Parathyroid adenoma (tissue), 2 donors: Measurements from ENCODE around the gene TOMM6.

Source experiments
- H2AFZ ChIP-seq: fragments of 300-600 bp; sonication (generic); one replicate; pipeline ENCODE4 v1.7.0; 2017; ENCODE audit warnings: antibody characterized with exemption, mild to moderate bottlenecking
- H3K27ac ChIP-seq: fragments of 300-600 bp; sonication (generic); one replicate; pipeline ENCODE4 v1.7.0; 2017
- H3K27me3 ChIP-seq: fragments of 300-600 bp; sonication (generic); one replicate; pipeline ENCODE4 v1.7.0; 2017; ENCODE audit warnings: low read length; ENCODE audit not compliant: control insufficient read depth, insufficient read depth
- H3K36me3 ChIP-seq: fragments of 300-600 bp; sonication (generic); one replicate; pipeline ENCODE4 v1.7.0; 2017; ENCODE audit warnings: low read length; ENCODE audit not compliant: control insufficient read depth, insufficient read depth
- H3K4me1 ChIP-seq: fragments of 300-600 bp; sonication (generic); one replicate; pipeline ENCODE4 v1.7.0; 2017; ENCODE audit warnings: control low read depth
- H3K4me2 ChIP-seq: fragments of 300-600 bp; sonication (generic); one replicate; pipeline ENCODE4 v1.7.0; 2017; ENCODE audit warnings: low read length
- H3K4me3 ChIP-seq: fragments of 300-600 bp; sonication (generic); one replicate; pipeline ENCODE4 v1.7.0; 2017; ENCODE audit warnings: low read depth, low read length
- H3K79me2 ChIP-seq: fragments of 300-600 bp; sonication (generic); one replicate; pipeline ENCODE4 v1.7.0; 2017; ENCODE audit warnings: control low read depth
- H3K9ac ChIP-seq: fragments of 300-600 bp; sonication (generic); one replicate; pipeline ENCODE4 v1.7.0; 2017; ENCODE audit warnings: mild to moderate bottlenecking
- H3K9me3 ChIP-seq: fragments of 300-600 bp; sonication (generic); one replicate; pipeline ENCODE4 v1.7.0; 2017; ENCODE audit warnings: low read length; ENCODE audit not compliant: control insufficient read depth
- TF ChIP-seq, protein P1 (sequence below): fragments of 300-600 bp; sonication (generic); IDR thresholded peaks from one replicate; pipeline ENCODE4 v1.7.0; 2017; ENCODE audit warnings: antibody characterized with exemption, mild to moderate bottlenecking
- donor health status: primary hyperparathyroidism.

TOMM6 gene

DNA sequence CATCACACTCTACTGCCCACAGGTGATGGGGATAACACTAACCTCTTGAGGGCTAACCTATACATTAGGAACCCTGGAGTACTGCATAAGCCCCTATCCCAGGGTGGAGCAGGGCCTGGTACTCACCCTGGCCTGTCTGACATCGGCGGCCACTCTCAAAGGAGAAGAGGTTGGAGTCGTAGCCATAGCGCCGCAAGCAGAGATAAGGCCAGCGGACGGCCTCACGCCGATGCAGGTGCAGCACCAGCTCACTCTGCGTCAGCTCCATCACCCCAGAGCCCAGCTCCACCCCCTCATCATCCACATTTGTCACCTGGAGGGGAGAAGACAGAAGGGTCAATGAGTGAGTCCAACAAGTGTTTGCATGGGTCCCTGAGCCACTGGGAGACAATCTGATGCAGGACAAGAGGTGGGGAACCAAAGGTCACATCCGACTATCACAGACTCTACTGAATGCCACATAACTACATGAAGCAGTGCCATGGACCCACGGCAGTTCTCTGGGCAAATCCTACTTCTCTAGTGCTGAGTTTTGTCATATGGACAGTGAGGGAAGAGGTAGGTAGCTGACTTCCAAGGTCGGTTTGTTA, 12.1 kb upstream of the TOMM6 start:
- TF ChIP-seq, protein P1, sequence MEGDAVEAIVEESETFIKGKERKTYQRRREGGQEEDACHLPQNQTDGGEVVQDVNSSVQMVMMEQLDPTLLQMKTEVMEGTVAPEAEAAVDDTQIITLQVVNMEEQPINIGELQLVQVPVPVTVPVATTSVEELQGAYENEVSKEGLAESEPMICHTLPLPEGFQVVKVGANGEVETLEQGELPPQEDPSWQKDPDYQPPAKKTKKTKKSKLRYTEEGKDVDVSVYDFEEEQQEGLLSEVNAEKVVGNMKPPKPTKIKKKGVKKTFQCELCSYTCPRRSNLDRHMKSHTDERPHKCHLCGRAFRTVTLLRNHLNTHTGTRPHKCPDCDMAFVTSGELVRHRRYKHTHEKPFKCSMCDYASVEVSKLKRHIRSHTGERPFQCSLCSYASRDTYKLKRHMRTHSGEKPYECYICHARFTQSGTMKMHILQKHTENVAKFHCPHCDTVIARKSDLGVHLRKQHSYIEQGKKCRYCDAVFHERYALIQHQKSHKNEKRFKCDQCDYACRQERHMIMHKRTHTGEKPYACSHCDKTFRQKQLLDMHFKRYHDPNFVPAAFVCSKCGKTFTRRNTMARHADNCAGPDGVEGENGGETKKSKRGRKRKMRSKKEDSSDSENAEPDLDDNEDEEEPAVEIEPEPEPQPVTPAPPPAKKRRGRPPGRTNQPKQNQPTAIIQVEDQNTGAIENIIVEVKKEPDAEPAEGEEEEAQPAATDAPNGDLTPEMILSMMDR = no peak
- Histone ChIP-seq H3K4me2 (no peak overlapping the region), H3K9ac (no peak overlapping the region), H3K36me3 (no peaks in the 10 kb centered on the region), H3K4me3 (no peak overlapping the region), H3K9me3 (no peaks in the 10 kb centered on the region), H2AFZ (no peak overlapping the region), H3K4me1 (peaks cover 4% of the 10 kb centered on the region), H3K27ac (no peak overlapping the region), H3K79me2 (no peaks in the 10 kb centered on the region), H3K27me3 (no peaks in the 10 kb centered on the region)

DNA sequence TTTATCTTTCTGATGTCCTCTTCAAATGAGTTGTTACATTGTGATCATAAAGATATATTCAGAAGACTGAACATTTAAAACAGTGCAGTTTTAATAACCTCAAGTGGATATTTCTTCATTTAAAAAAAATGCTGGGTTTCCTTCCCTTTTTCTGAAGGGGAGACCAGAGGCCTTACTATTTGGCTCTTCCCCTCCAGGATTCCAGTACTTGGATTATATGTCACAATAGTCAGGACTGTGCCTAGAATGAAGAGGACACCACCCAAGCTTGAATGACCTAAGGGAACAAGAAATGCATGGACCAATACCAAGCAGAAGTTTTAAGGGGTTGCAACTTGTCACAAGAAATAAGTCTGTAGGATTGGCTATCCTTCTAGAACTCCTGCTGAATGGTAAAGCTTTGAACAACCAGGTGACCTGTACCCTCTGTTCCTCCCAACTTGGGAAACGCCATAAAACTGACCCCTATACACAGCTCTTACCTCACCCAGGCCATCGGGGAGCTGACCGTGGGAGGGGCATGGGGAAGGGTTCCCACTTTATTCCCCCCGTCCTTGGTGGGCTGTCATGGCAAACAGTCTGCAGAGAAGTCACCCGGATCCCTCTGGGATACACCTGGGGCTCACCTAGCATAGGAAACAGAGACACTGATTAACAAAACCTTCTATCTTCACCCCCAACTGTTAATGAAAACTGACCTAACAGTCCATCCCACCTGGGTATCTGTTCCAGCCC, 9.8 kb upstream of the TOMM6 start:
- H3K9ac ChIP-seq = no peak overlapping the region
- peaks cover 12% of the 10 kb centered on the region for H3K4me1 ChIP-seq
- TF ChIP-seq, protein P1 = no peak
- no peak overlapping the region for H3K27ac ChIP-seq
- no peak overlapping the region for H2AFZ ChIP-seq
- H3K36me3 ChIP-seq = no peaks in the 10 kb centered on the region
- H3K4me3 ChIP-seq = no peak overlapping the region
- no peaks in the 10 kb centered on the region for H3K9me3 ChIP-seq
- H3K27me3 ChIP-seq = no peaks in the 10 kb centered on the region
- no peak overlapping the region for H3K4me2 ChIP-seq
- H3K79me2 ChIP-seq = no peaks in the 10 kb centered on the region

DNA sequence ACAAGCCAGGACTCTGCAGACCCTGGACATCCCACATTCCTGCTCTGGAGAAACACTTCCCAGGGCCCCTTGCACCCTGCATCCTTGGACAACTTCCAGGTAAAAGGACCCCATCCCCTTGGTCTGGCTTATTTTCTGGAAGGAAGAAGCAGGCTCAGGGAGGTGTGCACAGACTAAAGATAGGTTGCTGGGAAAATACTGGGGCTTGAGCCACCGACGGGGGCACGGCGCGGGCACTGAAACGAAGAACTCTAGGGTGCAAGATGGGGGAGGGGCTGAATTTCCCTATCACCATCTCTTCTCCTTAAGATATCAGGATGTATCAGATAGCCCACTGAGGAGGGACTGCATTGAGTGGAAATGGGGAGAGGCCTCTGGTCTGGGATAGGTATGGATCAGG, 8.6 kb upstream of the TOMM6 start:
- Histone ChIP-seq H3K27me3 (no peaks in the 10 kb centered on the region), H3K4me2 (peak overlapping the region; percentile 86), H3K36me3 (no peaks in the 10 kb centered on the region), H3K27ac (no peak overlapping the region), H3K4me3 (peak overlapping the region; percentile 62), H3K9ac (no peak overlapping the region), H3K79me2 (no peaks in the 10 kb centered on the region), H3K4me1 (peaks cover 12% of the 10 kb centered on the region), H3K9me3 (no peaks in the 10 kb centered on the region), H2AFZ (peak overlapping the region; percentile 65)
- TF ChIP-seq, protein P1 = no peak

DNA sequence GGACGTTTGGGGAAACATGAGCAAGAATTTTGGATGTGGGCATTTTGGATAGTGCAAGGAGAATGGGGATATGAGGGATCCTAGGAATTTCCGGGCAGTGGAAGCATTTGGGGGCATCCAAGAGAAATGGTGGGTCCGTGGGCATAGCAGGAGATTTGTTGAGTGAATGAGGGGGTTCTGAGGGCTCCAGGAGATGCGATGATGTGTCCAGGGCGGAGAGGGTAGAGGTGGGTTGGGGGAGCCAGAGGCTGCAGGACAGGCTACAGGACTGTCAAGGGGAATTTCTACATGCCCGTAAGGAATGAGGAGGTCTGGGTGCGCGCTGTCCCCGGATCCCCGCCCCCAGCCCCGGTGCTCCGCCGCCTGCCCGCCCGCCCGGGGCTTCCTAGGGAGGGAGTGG, 8.2 kb upstream of the TOMM6 start:
- no peak overlapping the region for H3K9ac ChIP-seq
- no peaks in the 10 kb centered on the region for H3K27me3 ChIP-seq
- H3K4me3 ChIP-seq = peak overlapping the region; percentile 62
- peak overlapping the region; percentile 86 for H3K4me2 ChIP-seq
- peaks cover 12% of the 10 kb centered on the region for H3K4me1 ChIP-seq
- H2AFZ ChIP-seq = peak overlapping the region; percentile 65
- H3K27ac ChIP-seq = no peak overlapping the region
- H3K9me3 ChIP-seq = no peaks in the 10 kb centered on the region
- H3K79me2 ChIP-seq = no peaks in the 10 kb centered on the region
- no peaks in the 10 kb centered on the region for H3K36me3 ChIP-seq
- TF ChIP-seq, protein P1 = no peak
